ENCODE data around the gene POLG. TPM values are rescaled to one million over a fixed set of nuclear protein-coding genes. Genes with fewer than 3 reads are reported as not detected.

Gene POLG
- total and polyA plus RNA-seq, 2 of the 13 experiments (the other 11 are each of a cell fraction or from before 2014, with no cell fraction given), result 26.6 to 35.5 TPM

- TF ChIP-seq, protein P1, sequence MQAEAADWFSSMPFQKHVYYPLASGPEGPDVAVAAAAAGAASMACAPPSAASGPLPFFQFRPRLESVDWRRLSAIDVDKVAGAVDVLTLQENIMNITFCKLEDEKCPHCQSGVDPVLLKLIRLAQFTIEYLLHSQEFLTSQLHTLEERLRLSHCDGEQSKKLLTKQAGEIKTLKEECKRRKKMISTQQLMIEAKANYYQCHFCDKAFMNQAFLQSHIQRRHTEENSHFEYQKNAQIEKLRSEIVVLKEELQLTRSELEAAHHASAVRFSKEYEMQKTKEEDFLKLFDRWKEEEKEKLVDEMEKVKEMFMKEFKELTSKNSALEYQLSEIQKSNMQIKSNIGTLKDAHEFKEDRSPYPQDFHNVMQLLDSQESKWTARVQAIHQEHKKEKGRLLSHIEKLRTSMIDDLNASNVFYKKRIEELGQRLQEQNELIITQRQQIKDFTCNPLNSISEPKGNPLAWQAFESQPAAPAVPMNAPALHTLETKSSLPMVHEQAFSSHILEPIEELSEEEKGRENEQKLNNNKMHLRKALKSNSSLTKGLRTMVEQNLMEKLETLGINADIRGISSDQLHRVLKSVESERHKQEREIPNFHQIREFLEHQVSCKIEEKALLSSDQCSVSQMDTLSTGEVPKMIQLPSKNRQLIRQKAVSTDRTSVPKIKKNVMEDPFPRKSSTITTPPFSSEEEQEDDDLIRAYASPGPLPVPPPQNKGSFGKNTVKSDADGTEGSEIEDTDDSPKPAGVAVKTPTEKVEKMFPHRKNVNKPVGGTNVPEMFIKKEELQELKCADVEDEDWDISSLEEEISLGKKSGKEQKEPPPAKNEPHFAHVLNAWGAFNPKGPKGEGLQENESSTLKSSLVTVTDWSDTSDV (CRISPR knock-in tag; IDR thresholded peaks at IDR 0.05), result no peak
- TF ChIP-seq ZNF280B (CRISPR knock-in tag; IDR thresholded peaks at IDR 0.05; ENCODE audit: borderline replicate concordance), result no peak
- no peak for TF ChIP-seq GTF3A (CRISPR knock-in tag; conservative IDR thresholded peaks at IDR 0.05)
Observed at GRCh38 chr15:89346516-89347231, 12.1 kb upstream of the POLG start (continued).

DNA sequence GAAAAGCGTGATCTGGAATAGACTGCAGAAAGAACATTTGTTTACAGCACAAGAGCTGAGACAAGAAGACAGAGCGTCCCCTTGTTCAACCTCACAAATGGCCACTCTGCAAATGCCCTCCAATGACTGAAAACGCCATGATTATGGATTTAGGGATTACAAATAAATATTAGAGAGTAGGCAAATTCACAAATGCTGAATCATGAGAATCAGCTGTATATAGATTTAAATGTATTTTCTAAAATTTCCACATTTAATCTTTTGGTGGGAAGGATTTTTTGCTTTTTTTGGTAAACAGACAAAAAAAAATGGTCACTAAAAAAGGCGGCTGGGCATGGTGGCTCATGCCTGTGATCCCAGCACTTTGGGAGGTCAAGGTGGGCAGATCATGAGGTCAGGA, 10.6 kb upstream of the POLG start:
- no peak for DNase-seq (ENCODE audit: low spot score)
- no peaks in the 10 kb centered on the region for H3K9me3 ChIP-seq (ENCODE audit: low read length)
- H3K27me3 ChIP-seq (ENCODE audit: control insufficient read depth in 1 of 2, insufficient read depth in 2 of 2, low read length in 2 of 2), result peaks cover 1 to 39% of the 10 kb centered on the region in 2 experiments; a peak in 4 of 5 replicates
- H3K9ac ChIP-seq (ENCODE audit: insufficient read depth, low read depth, low read length), result no peak overlapping the region
- H3K79me2 ChIP-seq (ENCODE audit: insufficient read depth, low read length), result no peaks in the 10 kb centered on the region
- no peak overlapping the region for H3K4me2 ChIP-seq (ENCODE audit: low read depth, low read length)
- 32% methylated on average over 4 of the region's 4 CpGs for WGBS (ENCODE audit: low lambda C conversion rate)
- POLR2A ChIA-PET, result no interaction called here
- no peak overlapping the region for H3K27ac ChIP-seq (ENCODE audit: extremely low read length, insufficient read depth, low read length)
- ATAC-seq, result no peak
- CTCF ChIA-PET (ENCODE audit: low intra/inter-chr PET ratio, low total read pairs), result no interaction called here
- intact Hi-C loops (cut with micrococcal nuclease; ENCODE audit: unreplicated experiment), result no loop called here
- H3K4me3 ChIP-seq (replicated peaks in 1 of 3; ENCODE audit: insufficient read depth in 1 of 3, low read depth in 2 of 3, low read length in 3 of 3), result no peak overlapping the region
- no peaks in the 10 kb centered on the region for H3K36me3 ChIP-seq (replicated peaks in 1 of 2; ENCODE audit: control insufficient read depth in 1 of 2, insufficient read depth in 2 of 2, low read length in 2 of 2)
- no peak overlapping the region for H2AFZ ChIP-seq (ENCODE audit: low read length)
- in situ Hi-C loops (cut with HindIII; ENCODE audit: extremely low pct_ligation_motif_present, low pct_unique_long_range_greater_than_20kb), result no loop called here
- H4K20me1 ChIP-seq (ENCODE audit: insufficient read depth, low read length), result no peaks in the 10 kb centered on the region
- BruUV-seq (replicated peaks), result no TSS peak
- no peaks in the 10 kb centered on the region; the same call in 1 of the 2 replicates for H3K4me1 ChIP-seq (ENCODE audit: insufficient read depth, low read length)
- TF ChIP-seq PAXIP1 (CRISPR knock-in tag; conservative IDR thresholded peaks at IDR 0.05), result no peak
- no peak for TF ChIP-seq HNRNPH1 (optimal IDR thresholded peaks at IDR 0.05; ENCODE audit: low read depth, low read length)
- no peak for TF ChIP-seq JUNB (CRISPR knock-in tag; IDR thresholded peaks at IDR 0.05; ENCODE audit: borderline replicate concordance)
- no peak for TF ChIP-seq NAIF1 (CRISPR knock-in tag; IDR thresholded peaks at IDR 0.05; ENCODE audit: borderline replicate concordance)
- TF ChIP-seq MAFF (IDR thresholded peaks at IDR 0.05; ENCODE audit: low read depth, low read length), result peak; percentile 67
- TF ChIP-seq SKI (IDR thresholded peaks at IDR 0.05; ENCODE audit: partially characterized antibody), result no peak
- TF ChIP-seq MAFK (conservative IDR thresholded peaks at IDR 0.05 in 1 of 2, IDR thresholded peaks at IDR 0.05 in 1 of 2; ENCODE audit: low read length in 2 of 2), result peak; percentile 54 to 77; a peak in 3 of 4 replicates
- no peak for TF ChIP-seq DPF2 (CRISPR knock-in tag; IDR thresholded peaks at IDR 0.05; ENCODE audit: borderline replicate concordance, low read depth)
- TF ChIP-seq ZNF260 (CRISPR knock-in tag; IDR thresholded peaks at IDR 0.05; ENCODE audit: borderline replicate concordance, low read depth), result no peak
- no peak for FAIRE-seq

Measured in HepG2 (cell line).